ENCODE measurements around the gene MYH9.

- TF ChIP-seq, protein P1, sequence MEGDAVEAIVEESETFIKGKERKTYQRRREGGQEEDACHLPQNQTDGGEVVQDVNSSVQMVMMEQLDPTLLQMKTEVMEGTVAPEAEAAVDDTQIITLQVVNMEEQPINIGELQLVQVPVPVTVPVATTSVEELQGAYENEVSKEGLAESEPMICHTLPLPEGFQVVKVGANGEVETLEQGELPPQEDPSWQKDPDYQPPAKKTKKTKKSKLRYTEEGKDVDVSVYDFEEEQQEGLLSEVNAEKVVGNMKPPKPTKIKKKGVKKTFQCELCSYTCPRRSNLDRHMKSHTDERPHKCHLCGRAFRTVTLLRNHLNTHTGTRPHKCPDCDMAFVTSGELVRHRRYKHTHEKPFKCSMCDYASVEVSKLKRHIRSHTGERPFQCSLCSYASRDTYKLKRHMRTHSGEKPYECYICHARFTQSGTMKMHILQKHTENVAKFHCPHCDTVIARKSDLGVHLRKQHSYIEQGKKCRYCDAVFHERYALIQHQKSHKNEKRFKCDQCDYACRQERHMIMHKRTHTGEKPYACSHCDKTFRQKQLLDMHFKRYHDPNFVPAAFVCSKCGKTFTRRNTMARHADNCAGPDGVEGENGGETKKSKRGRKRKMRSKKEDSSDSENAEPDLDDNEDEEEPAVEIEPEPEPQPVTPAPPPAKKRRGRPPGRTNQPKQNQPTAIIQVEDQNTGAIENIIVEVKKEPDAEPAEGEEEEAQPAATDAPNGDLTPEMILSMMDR (IDR thresholded peaks at IDR 0.05; ENCODE audit: low read depth, low read length, poor library complexity, severe bottlenecking), result no peak
- no peak for TF ChIP-seq EZH2phosphoT487 (IDR thresholded peaks at IDR 0.05; ENCODE audit: borderline replicate concordance, low read length)
Observed at GRCh38 chr22:36335621-36336020, 52.1 kb downstream of the MYH9 start.

Data from DOHH2 (cell line).